Stimulated activated CD4-positive, alpha-beta T cell treated with anti-CD3 and anti-CD28 coated beads, Interleukin-1b, Interleukin-23, amount 100 ng/mL, for 4 hours (primary cell): ENCODE measurements around the gene REPIN1.

ENCODE experiments used
- DNase-seq, 2 donors: peaks; one replicate each; pipeline ENCODE4 v3.0.0-alpha.2; 2020; ENCODE audit warnings: low read depth in 2 of 2

Gene REPIN1

DNA sequence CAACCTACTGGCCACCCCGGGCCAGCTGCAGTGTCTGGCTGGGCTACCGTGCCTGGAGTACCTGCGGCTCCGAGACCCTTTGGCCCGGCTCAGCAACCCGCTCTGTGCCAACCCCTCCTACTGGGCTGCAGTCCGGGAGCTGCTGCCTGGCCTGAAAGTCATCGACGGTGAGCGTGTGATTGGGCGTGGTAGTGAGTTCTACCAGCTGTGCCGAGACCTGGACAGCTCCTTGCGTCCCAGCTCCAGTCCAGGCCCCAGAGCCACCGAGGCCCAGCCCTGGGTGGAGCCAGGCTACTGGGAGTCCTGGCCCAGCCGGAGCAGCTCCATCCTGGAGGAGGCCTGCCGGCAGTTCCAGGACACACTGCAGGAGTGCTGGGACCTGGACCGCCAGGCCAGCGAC, 31.4 kb upstream of the REPIN1 start:
- no peak for DNase-seq

GRCh38 chr7:150337659-150338081, 31.0 kb upstream of the REPIN1 start:
- no peak for DNase-seq

GRCh38 chr7:150338166-150338829, 30.3 kb upstream of the REPIN1 start:
- DNase-seq, result no peak

DNA sequence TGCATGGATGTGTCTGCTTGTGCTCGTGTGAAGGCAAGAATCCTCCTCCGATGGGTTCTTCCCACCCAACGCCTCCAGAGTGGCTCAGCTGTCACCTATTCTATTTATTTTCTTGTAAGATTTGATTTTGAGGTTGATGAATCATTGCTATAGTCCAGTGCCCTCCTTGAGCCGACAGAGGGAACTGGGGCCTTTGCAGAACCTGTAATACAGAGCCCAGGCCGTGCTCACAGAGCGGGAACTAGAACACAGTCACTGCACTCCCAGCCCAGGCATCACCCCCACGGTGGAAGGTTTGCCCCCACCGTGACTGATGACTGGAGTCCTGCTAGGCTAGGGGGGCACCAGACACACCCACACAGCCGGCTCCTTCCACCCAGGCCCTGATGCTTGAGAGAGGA, 29.2 kb upstream of the REPIN1 start:
- no peak for DNase-seq

GRCh38 chr7:150340024-150340749, 28.4 kb upstream of the REPIN1 start:
- DNase-seq, result no peak

DNA sequence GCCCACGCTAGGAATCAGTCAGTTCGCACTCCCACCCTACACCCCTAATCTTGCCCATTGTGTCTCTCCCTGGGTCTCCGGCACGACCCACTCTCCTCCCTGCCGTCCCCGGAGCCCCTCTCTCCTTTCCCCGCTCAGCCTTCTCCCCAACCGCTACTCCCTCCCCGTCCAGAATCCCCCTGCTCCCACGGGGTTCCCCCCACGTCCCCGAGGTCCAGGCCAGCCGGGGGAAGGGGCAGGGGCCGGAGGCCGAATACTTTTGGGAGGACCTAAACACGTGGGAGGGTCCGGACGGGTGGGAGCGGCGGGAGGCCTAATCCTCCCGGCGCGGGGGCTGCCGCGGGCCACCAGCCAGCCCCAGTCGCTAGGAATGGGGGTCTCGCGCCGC, 27.8 kb upstream of the REPIN1 start:
- DNase-seq, result no peak

DNA sequence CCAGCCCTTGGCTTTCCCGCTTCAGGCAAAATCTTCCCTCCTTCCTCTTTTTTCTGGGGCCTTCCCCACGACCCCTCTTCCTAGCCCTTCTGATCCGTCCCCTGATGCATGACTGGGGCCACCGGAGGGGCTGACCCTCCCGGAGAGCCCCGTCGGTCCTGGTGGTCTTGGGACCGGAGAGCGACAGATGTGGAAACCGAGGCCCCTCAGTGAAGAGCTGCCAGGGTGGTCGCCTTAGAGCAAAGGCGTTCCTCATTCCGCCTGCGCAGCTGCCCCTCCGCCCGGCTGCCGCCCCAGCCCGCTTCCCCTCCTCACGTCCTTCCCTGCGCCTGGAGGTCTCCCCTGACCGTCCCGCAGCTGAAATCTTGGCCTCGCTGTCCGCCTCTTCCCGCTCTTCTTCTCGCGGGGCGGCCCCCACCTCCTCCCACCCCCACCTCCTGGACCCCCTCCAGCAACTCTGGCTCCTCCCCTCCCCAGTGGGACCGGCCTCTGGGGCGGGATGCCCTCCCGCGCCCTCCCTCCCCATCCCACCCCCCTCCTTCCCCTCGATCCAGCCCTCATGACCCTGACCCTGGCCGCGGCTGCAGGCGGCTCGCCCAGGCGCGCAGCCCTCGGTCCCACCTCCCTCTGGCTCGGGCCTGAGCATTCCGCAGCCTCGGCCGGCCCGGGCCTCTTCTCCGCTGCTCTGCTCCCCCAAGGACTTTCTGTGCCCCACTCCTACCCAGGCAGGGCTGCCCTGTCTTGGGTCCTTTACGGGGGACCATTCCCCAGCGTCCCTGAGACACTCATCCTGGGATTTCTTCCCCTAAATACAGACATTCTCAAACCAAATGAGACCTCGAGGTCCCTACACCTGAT, 27.1 kb upstream of the REPIN1 start, which contains the start of gene RARRES2:
RARRES2 (minus strand) TSS at position 367 of the 858 bp plus-strand sequence. CDS start 1,020 bp downstream, outside the sequence.
- DNase-seq, result no peak

GRCh38 chr7:150342121-150342408, 26.6 kb upstream of the REPIN1 start:
- DNase-seq, result no peak

GRCh38 chr7:150343225-150343624, 25.4 kb upstream of the REPIN1 start:
- no peak for DNase-seq

DNA sequence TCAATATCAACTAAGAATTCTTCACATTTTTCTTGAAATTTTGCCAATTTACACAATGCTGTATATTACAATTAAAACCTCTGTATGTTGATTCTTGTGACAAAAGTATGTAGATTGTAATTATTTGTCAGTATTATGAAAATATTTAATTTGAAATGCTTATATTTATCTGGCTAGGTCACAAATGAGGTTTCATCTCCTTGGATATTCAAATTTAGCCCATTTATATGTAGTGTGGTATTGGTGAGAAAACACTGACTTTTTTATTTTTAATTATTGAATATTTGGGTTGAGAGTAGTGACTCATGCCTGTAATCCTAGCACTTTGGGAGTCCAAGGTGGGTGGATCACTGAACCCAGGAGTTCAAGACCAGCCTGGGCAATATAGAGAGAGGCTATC, 24.3 kb upstream of the REPIN1 start:
- DNase-seq, result no peak

- DNase-seq, result no peak
Observed at GRCh38 chr7:150345012-150345411, 23.6 kb upstream of the REPIN1 start.

DNA sequence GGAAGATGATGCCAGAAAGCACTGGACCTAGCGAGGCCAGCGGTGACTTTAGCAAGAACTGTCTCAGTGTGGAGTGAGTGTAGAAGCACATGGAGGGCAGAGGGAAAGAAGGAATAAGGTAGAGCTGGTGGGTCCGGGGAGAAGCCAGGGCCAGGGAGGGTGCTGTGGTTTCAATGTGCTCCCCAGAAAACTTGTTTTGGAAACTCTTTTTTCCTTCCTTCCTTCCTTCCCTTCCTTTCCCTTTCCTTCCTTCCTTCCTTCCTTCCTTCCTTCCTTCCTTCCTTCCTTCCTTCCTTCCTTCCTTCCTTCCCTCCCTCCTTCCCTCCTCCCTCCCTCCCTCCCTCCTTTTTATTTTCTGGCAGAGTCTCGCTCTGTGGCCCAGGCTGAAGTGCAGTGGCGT, 21.7 kb upstream of the REPIN1 start:
- DNase-seq, result no peak

- no peak for DNase-seq
Observed at GRCh38 chr7:150351587-150352194, 16.9 kb upstream of the REPIN1 start.

DNA sequence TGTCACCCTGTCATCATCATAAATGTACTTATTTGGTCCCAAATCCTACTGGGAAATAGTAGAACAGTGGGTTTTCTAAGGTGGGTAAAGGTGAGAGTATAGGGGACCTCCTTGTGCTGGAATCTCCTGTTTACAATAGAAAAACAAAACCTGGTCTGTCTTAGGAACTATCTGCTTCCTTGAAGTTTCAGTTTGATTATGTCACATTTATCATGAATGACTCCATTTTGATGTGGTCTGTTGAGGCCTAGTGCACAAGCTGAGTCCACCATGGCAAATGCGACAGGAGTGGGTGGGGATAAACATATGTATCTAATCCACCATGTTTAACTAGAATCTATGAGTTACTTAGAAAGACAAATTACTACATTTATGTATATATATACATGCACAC, 13.0 kb upstream of the REPIN1 start:
- no peak for DNase-seq

DNA sequence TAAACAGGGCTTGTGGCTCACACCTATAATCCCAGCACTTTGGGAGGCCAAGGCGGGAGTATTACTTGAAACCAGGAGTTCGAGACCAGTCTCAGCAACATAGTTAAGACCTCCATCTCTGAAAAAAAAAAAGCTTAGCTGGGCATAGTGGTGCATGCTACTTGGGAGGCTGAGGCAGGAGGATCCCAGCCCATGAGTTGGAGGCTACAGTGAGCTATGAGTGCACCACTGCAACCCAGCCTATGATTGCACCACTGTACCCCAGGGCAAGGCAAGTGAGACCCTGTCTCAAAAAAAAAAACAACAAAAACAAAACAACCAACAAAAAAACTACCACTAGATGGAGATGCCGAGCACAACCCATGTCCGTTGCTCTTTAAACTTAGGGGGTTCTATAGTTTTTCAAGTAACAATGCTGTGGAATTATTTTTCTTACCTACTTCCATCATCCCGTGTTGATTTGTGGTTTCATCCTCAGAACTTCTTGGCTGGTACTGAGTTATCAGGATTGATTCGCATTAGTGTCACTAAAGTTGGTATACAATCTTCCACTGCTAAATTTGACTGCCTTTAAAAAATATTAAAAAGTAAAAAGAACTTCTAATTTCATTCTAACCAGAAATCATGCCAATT, 12.2 kb upstream of the REPIN1 start:
- DNase-seq, result no peak

DNA sequence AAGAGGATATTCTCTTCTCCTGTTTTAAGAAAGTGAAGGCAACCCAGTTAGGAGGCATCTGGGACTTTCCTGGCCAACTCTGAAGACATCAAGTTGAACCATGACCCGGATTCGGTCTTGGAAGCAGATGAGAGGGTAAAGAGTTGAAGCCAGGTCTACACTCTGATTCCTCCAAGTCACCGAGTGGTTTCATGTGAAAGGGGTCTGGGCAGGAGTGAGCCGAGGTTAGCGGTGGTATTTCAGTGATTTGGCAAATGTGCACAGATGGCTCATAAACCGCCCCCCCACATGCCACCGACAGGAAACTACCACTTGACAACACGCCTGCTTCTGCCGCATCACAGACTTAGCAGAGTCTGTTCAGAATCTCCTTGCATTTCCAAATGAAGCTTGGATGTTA, 11.4 kb upstream of the REPIN1 start:
- DNase-seq, result peak; percentile 44 to 51

- no peak for DNase-seq
Observed at GRCh38 chr7:150357771-150358427, 10.7 kb upstream of the REPIN1 start.

DNA sequence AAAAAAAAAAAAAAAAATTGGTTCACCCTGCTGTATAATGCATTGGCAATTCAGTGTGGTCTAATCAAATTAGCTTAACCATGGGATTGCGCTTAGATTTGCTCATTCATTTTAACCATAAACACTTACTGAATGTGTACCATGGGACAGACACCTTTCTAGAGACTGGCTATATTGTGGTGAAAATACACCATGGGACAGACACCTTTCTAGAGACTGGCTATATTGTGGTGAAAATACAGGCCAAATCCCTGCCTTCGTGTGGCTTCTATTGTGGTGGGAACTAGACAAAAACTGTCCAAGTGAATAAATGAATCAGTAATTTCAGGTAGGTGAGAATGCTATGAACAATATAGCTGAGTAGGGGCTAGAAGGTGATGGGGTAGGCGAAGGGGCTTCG, 10.2 kb upstream of the REPIN1 start:
- DNase-seq, result no peak

GRCh38 chr7:150358988-150359621, 9.5 kb upstream of the REPIN1 start:
- no peak for DNase-seq

DNA sequence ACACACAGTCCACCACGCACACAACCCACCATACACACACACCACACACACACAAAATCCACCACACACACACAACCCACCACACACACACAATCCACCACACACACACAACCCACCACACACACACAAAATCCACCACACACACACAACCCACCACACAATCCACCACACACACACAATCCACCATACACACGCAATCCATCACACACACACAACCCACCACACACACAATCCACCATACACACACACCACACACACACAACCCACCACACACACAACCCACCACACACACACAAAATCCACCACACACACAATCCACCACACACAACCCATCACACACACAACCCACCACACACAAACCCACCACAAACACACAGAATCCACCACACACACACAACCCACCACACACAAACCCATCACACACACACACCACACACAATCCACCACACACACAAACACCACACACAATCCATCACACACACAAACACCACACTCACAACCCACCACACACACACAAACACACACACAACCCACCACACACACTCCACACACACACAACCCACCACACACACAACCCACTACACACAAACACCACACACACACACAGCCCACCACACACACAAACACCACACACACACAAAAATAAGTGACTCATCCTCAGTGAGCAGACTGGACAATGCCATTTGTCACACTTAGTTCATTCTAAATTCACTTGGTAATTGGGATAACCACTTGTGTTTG, 8.8 kb upstream of the REPIN1 start:
- no peak for DNase-seq
